ENCODE measurements around the gene STC2. TPM values are rescaled to one million over a fixed set of nuclear protein-coding genes. Genes with fewer than 3 reads are reported as not detected.

The STC2 gene
- total and polyA plus RNA-seq, 2 of the 8 experiments (the other 6 are each of a cell fraction or from before 2014, with no cell fraction given): 26.4 to 53.1 TPM

DNA sequence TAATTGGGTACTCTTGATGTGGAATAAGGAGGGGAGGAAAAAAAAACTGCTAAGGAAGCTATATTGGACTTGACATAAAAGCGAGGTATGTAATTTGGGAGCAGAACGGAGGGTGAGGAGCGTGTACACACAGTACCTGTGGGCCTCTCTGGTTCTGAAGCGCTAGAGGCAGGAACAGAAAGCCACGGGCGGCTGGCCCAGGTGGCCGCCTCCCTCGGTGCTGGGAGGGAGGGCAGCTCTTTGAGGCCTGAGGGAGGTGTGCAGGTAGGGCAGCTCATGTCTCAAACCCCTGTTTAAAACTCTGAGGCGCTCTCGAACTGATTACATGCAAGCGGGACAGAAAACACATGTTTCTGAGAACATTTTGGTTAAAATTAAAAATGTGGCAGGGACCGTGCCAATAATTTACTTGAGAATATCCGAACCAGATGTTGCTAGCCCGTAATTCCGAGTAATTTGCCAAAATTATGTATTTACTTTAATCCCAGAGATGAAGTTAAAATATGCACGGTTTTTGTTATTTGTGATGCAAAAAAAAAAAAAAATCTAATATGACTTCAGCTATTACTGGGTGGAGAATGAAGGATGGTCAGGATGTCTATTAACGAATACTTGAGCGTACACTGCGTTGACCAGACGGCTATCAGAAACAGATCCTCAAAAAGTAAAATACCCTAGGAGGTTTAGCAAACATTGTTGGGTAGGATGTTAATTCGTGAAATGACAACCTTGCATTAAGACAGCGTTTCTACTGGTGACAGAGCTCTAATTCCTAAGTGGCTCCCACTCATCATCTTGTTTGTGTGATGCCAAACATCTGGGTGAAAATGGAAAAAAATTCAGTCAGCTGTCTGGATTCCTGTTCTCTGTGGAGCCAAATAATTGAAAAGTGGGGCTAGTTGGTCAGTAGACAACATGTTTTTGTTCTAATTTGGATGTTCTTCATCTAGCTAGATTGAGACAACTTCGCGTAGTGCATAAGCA lies 24.4 kb upstream of the STC2 start (continued):
- TF ChIP-seq, protein P1, sequence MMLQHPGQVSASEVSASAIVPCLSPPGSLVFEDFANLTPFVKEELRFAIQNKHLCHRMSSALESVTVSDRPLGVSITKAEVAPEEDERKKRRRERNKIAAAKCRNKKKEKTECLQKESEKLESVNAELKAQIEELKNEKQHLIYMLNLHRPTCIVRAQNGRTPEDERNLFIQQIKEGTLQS (IDR thresholded peaks at IDR 0.05; ENCODE audit: insufficient read depth, low read depth, low read length): no peak
- no peak for TF ChIP-seq CBX8 (IDR thresholded peaks at IDR 0.05; ENCODE audit: borderline replicate concordance, low read depth, low read length)
- no peak for TF ChIP-seq TAF1 (IDR thresholded peaks at IDR 0.05; ENCODE audit: low read depth, low read length)
- TF ChIP-seq CHD1 (IDR thresholded peaks at IDR 0.05; ENCODE audit: low read depth, low read length): no peak
- no peak for TF ChIP-seq POLR2AphosphoS5 (IDR thresholded peaks at IDR 0.05; ENCODE audit: low read depth, low read length)
- no peak for TF ChIP-seq POU5F1 (IDR thresholded peaks at IDR 0.05; ENCODE audit: low read depth, low read length)
- no peak for TF ChIP-seq JUND (IDR thresholded peaks at IDR 0.05; ENCODE audit: low read length)
- TF ChIP-seq TCF12 (IDR thresholded peaks at IDR 0.05; ENCODE audit: low read depth, low read length): no peak
- TF ChIP-seq CTBP2 (IDR thresholded peaks at IDR 0.05; ENCODE audit: borderline replicate concordance, insufficient read depth, insufficient read length, low read length): no peak
